HG03460 (cell line): ENCODE measurements around the gene NFKBIB.
"Not testable (repeated sequence)": the region's sequence is repeated elsewhere in the genome, so short reads cannot be mapped to it uniquely, and the experiment has no call there.

Experiments used
- ATAC-seq: cut with Tn5 transposase; IDR thresholded peaks from one replicate; pipeline ENCODE4 v1.9.1; 2021; ENCODE audit not compliant: unreplicated experiment

NFKBIB gene

DNA sequence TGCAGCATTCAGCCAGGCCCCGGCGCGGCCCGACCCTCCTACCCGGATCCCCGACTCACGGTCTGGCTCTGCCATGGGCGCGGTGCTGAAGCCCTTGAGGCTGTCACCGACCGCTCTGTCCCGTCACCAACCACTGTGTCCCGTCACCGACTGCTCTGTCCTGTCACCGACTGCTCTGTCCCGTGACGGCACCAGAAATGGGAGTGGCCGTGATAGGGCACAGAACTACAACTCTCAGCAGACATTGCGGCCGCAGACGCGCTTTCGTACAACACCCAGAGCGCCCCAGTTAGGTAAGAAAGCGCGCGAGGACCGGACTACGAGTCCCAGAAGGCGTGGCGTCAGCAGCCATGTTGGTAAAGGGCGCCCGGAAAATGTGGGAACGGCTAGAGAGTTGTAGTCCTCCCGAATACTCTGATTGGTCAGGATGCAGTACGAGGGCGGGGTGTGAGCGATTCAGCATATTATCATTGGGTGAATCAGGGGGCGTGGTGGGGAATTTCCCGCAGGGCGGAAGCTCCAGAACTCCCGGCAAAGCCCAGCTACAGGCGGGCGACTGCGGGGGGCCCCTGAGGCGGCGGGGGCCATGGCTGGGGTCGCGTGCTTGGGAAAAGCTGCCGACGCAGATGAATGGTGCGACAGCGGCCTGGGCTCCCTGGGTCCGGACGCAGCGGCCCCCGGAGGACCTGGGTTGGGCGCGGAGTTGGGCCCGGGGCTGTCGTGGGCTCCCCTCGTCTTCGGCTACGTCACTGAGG, at the start of gene NFKBIB, which contains the start of gene SIRT2:
Gene NFKBIB (plus strand): TSS at position 523 of the 755 bp plus-strand sequence. CDS start 64 bp downstream, at position 587.
Gene SIRT2 (minus strand): TSS at position 172 of the 755 bp plus-strand sequence. CDS start 97 bp downstream, at position 75.
- ATAC-seq = peak; percentile 89

GRCh38 chr19:38850436-38850975, 49.3 kb upstream of the NFKBIB start:
- peak; percentile 62 for ATAC-seq

- no peak for ATAC-seq
Observed at GRCh38 chr19:38850976-38851621, 48.7 kb upstream of the NFKBIB start.

GRCh38 chr19:38851622-38852230, 48.0 kb upstream of the NFKBIB start:
- peak; percentile 15 for ATAC-seq

- ATAC-seq = no peak
Observed at GRCh38 chr19:38852231-38853044, 47.3 kb upstream of the NFKBIB start.

DNA sequence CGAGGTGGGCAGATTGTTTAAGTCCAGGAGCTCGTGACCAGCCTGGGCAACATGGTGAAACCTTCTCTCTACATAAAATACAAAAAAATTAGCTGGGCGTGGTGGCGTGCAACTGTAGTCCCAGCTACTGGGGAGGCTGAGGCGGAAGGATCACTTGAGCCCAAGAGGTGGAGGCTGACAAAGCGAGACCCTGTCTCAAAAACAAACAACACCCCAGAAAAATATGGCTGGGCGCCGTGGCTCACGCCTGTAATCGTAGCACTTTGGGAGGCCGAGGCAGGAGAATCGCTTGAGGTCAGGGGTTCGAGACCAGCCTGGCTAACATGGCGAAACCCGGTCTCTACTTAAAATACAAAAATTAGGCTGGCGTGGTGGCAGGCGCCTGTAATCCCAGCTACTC, 46.6 kb upstream of the NFKBIB start:
- no peak for ATAC-seq

DNA sequence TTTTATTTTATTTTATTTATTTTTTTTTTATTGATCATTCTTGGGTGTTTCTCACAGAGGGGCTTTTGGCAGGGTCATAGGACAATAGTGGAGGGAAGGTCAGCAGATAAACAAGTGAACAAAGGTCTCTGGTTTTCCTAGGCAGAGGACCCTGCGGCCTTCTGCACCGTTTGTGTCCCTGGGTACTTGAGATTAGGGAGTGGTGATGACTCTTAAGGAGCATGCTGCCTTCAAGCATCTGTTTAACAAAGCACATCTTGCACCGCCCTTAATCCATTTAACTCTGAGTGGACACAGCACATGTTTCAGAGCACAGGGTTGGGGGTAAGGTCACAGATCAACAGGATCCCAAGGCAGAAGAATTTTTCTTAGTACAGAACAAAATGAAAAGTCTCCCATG, 44.8 kb upstream of the NFKBIB start:
- ATAC-seq = not testable (repeated sequence)

- not testable (repeated sequence) for ATAC-seq
Observed at GRCh38 chr19:38855751-38856150, 44.0 kb upstream of the NFKBIB start.

DNA sequence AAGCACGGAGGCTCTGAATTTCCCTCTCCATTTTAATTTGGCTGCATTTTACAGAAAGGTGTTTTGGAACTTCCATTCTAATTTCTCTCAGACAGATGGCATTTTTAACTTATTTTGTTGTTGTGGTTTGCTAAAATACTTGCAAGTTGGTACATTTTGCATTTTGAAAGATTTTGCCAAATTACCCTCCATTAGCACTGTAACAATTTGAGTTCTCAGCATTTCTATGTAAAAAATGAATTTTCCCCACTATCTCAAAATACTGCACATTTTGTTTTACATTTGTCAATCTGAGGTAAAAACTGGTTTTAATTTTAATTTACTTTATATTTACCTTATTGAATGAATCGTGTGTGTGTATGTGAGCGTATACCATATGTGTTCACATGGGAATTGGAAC, 43.0 kb upstream of the NFKBIB start:
- ATAC-seq = no peak

GRCh38 chr19:38859631-38860204, 40.1 kb upstream of the NFKBIB start:
- ATAC-seq = not testable (repeated sequence)

DNA sequence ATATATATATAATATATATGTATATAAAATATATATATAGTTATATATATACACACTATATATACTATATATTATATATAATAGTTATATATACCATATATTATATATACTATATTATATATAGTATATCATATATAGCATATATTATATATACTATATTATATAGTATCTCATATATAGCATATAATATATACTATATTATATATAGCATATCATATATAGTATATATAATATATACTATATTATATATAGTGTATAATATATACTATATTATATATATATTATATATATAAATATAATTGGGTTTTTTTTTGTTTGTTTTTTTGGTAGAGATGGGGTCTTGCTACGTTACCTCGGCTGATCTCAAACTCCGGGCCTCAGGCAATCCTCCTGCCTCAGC, 38.4 kb upstream of the NFKBIB start:
- ATAC-seq = no peak

GRCh38 chr19:38862321-38863059, 37.3 kb upstream of the NFKBIB start:
- no peak for ATAC-seq

DNA sequence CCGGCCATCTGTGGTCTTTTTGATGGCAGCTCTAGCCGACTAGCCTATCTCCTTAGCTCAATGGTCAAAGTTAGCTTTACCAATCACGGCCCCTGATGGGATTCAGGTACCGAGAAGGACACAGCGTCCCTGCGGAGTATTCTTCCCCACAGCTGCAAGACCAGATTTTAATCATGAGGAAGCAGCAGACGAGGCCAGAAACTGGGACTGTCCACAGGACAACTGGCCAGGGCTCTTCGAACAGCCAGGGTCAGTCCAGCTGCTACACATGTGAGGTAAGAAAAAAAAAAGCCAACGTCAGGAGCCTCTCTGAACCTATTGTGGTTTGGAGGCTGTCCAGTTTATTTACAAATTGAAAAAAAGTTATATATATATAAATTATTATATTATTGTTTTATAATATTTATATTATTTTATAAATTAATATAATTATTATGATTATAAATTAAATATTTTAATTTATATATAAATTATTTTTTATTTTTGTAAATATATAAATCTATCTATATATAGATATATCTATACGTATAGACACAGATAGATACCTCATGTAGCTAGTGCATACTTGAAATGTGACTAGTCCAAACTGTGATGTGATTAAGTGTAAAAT, 32.5 kb upstream of the NFKBIB start:
- no peak for ATAC-seq

- no peak for ATAC-seq
Observed at GRCh38 chr19:38868551-38868950, 31.2 kb upstream of the NFKBIB start.

GRCh38 chr19:38869160-38869835, 30.5 kb upstream of the NFKBIB start:
- ATAC-seq = no peak

- peak; percentile 58 for ATAC-seq
Observed at GRCh38 chr19:38869836-38870607, 29.7 kb upstream of the NFKBIB start.

DNA sequence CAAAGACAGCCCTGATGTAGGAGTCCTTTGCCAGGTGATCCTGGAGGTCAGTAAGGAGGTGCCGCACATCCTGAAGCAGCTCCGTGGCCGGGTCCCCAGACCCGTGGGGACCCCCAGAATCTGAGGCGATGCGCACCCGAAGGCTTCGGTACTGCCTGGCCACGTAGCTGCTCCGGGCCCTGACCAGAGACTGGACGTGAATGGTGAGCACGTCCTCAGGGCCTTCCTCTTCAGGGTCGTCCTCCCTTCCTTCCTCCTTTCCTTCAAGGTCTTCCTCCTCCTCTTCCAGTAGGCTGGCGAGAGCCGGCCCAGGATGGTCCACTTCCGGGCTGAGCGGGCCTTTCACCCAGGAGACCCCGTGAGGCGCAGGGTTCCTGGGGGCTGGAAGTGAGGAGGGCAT, 29.2 kb upstream of the NFKBIB start:
- ATAC-seq = no peak

- not testable (repeated sequence) for ATAC-seq
Observed at GRCh38 chr19:38873400-38873799, 26.4 kb upstream of the NFKBIB start.
